Progenitor cell of endocrine pancreas (in vitro differentiated cells): ENCODE results near the gene TMEM115. TPM values are rescaled to one million over a fixed set of nuclear protein-coding genes. Genes with fewer than 3 reads are reported as not detected.

Experiments
- DNase-seq: peaks from one replicate; pipeline ENCODE4 v3.0.0; 2021; ENCODE audit warnings: low spot score; ENCODE audit not compliant: unreplicated experiment
- H3K27ac Mint-ChIP-seq: 2 replicates; pipeline ENCODE4 v1.8.0; 2021; ENCODE audit warnings: mild to moderate bottlenecking, moderate library complexity, mixed read lengths
- H3K27me3 Mint-ChIP-seq: 2 replicates; pipeline ENCODE4 v1.8.0; 2021; ENCODE audit warnings: mixed read lengths
- H3K36me3 Mint-ChIP-seq: 2 replicates; pipeline ENCODE4 v1.8.0; 2022; ENCODE audit warnings: mixed read lengths; ENCODE audit not compliant: insufficient read depth
- H3K4me1 Mint-ChIP-seq: 2 replicates; pipeline ENCODE4 v1.8.0; 2021; ENCODE audit warnings: low read depth, mixed read lengths
- H3K4me3 Mint-ChIP-seq: 2 replicates; pipeline ENCODE4 v1.8.0; 2021; ENCODE audit warnings: low read depth, mild to moderate bottlenecking, moderate library complexity, mixed read lengths
- H3K9me3 Mint-ChIP-seq: 2 replicates; pipeline ENCODE4 v1.8.0; 2021; ENCODE audit warnings: low read depth, mixed read lengths
- CTCF ChIP-seq: fragments of 200-600 bp; sonication (generic); IDR thresholded peaks from one replicate; pipeline ENCODE4 v1.5.0; 2021; ENCODE audit warnings: antibody characterized with exemption, mild to moderate bottlenecking; ENCODE audit not compliant: unreplicated experiment
- total RNA-seq: library from RNA; stranded (reverse); gene quantifications from 2 replicates; pipeline ENCODE4 v1.2.1, GENCODE V29; 2021

Gene TMEM115
- total RNA-seq, 1 donor from 2014 or later: 33.0 TPM

- Mint-ChIP-seq H3K4me1 (peaks cover 30% of the 10 kb centered on the region), H3K27me3 (no peaks in the 10 kb centered on the region), H3K4me3 (no peak overlapping the region), H3K27ac (peak overlapping the region; percentile 37), H3K36me3 (peaks cover 12% of the 10 kb centered on the region), H3K9me3 (no peaks in the 10 kb centered on the region)
- no peak for DNase-seq
- no peak for TF ChIP-seq CTCF
Measured at GRCh38 chr3:50323614-50324199, 35.6 kb downstream of the TMEM115 start.

- no peak overlapping the region for H3K27ac Mint-ChIP-seq
- H3K4me3 Mint-ChIP-seq: peak overlapping the region; percentile 82
- DNase-seq: no peak
- H3K4me1 Mint-ChIP-seq: peaks cover 30% of the 10 kb centered on the region
- H3K36me3 Mint-ChIP-seq: peaks cover 15% of the 10 kb centered on the region
- H3K9me3 Mint-ChIP-seq: no peaks in the 10 kb centered on the region
- H3K27me3 Mint-ChIP-seq: no peaks in the 10 kb centered on the region
- TF ChIP-seq CTCF: no peak
Measured at GRCh38 chr3:50323092-50323600, 36.2 kb downstream of the TMEM115 start.

GRCh38 chr3:50322386-50323091 lies 36.8 kb downstream of the TMEM115 start, which contains the start of gene HYAL2:
TSS of gene HYAL2 (minus strand) at chr3:50322745. CDS start at chr3:50320489, 2,256 bp downstream.
- Mint-ChIP-seq H3K9me3 (no peaks in the 10 kb centered on the region), H3K27me3 (no peaks in the 10 kb centered on the region), H3K36me3 (peaks cover 15% of the 10 kb centered on the region), H3K27ac (peak within 1 kb of the TSS; percentile 100), H3K4me3 (peak within 1 kb of the TSS; percentile 82), H3K4me1 (peaks cover 30% of the 10 kb centered on the region)
- no peak for DNase-seq
- no peak for TF ChIP-seq CTCF

GRCh38 chr3:50322115-50322385 lies 37.3 kb downstream of the TMEM115 start:
- peak overlapping the region; percentile 100 for H3K27ac Mint-ChIP-seq
- no peaks in the 10 kb centered on the region for H3K9me3 Mint-ChIP-seq
- peaks cover 30% of the 10 kb centered on the region for H3K4me1 Mint-ChIP-seq
- TF ChIP-seq CTCF: no peak
- peaks cover 15% of the 10 kb centered on the region for H3K36me3 Mint-ChIP-seq
- no peak for DNase-seq
- peak overlapping the region; percentile 82 for H3K4me3 Mint-ChIP-seq
- H3K27me3 Mint-ChIP-seq: no peaks in the 10 kb centered on the region

- DNase-seq: peak; percentile 77
- Mint-ChIP-seq H3K36me3 (peaks cover 17% of the 10 kb centered on the region), H3K4me3 (peak overlapping the region; percentile 82), H3K4me1 (peaks cover 29% of the 10 kb centered on the region), H3K27ac (peak overlapping the region; percentile 100), H3K27me3 (no peaks in the 10 kb centered on the region), H3K9me3 (no peaks in the 10 kb centered on the region)
- peak; percentile 69 for TF ChIP-seq CTCF
Measured at GRCh38 chr3:50321336-50322114, 37.8 kb downstream of the TMEM115 start.
